GM23338 (cell line): ENCODE measurements around the gene FKBP1A. TPM values are rescaled to one million over a fixed set of nuclear protein-coding genes. Genes with fewer than 3 reads are reported as not detected.

ENCODE experiments used
- ATAC-seq: fragments of 200-7000 bp; cut with Tn5 transposase; 3 replicates; pipeline ENCODE4 v1.9.1; 2020
- DNase-seq: peaks from one replicate; pipeline ENCODE4 v3.0.0-alpha.2; 2015; ENCODE audit warnings: low spot score
- H2AFZ ChIP-seq: fragments of 200-600 bp; sonication (generic); 2 replicates; pipeline ENCODE4 v1.8.0; 2016; ENCODE audit warnings: antibody characterized with exemption, mild to moderate bottlenecking, moderate library complexity
- H3F3A ChIP-seq: fragments of 200-600 bp; sonication (generic); replicated peaks from 2 replicates; pipeline ENCODE4 v1.8.0; 2017; ENCODE audit warnings: antibody characterized with exemption, mixed run types, low read depth
- H3K27ac ChIP-seq: fragments of 200-600 bp; sonication (generic); 2 replicates; pipeline ENCODE4 v1.6.1; 2016; ENCODE audit warnings: low read depth
- H3K27me3 ChIP-seq: fragments of 200-600 bp; sonication (generic); 2 replicates; pipeline ENCODE4 v1.8.0; 2016; ENCODE audit warnings: mild to moderate bottlenecking, mixed run types, moderate library complexity; ENCODE audit not compliant: insufficient read depth
- H3K36me3 ChIP-seq: fragments of 200-600 bp; sonication (generic); 2 replicates; pipeline ENCODE4 v1.8.0; 2016; ENCODE audit warnings: mild to moderate bottlenecking; ENCODE audit not compliant: insufficient read depth
- H3K4me1 ChIP-seq: fragments of 200-600 bp; sonication (generic); 2 replicates; pipeline ENCODE4 v1.8.0; 2016; ENCODE audit warnings: mild to moderate bottlenecking, moderate library complexity; ENCODE audit not compliant: insufficient read depth
- H3K4me2 ChIP-seq: fragments of 200-600 bp; sonication (generic); 2 replicates; pipeline ENCODE4 v1.7.1; 2017; ENCODE audit warnings: mixed run types
- H3K4me3 ChIP-seq: fragments of 200-600 bp; sonication (generic); 2 replicates; pipeline ENCODE4 v1.6.1; 2016; ENCODE audit warnings: mixed run types
- H3K79me2 ChIP-seq: fragments of 200-600 bp; sonication (generic); replicated peaks from 2 replicates; pipeline ENCODE4 v1.8.0; 2017; ENCODE audit warnings: mild to moderate bottlenecking; ENCODE audit not compliant: insufficient read depth
- H3K9me2 ChIP-seq: fragments of 200-600 bp; sonication (generic); 2 replicates; pipeline ENCODE4 v1.8.0; 2017; ENCODE audit not compliant: insufficient read depth
- H4K20me1 ChIP-seq: fragments of 200-600 bp; sonication (generic); replicated peaks from 2 replicates; pipeline ENCODE4 v1.8.0; 2017; ENCODE audit warnings: mild to moderate bottlenecking; ENCODE audit not compliant: insufficient read depth
- H3K27ac Mint-ChIP-seq: 2 replicates; pipeline ENCODE4 v1.8.0; 2020; ENCODE audit warnings: inconsistent platforms, mild to moderate bottlenecking, moderate library complexity, mixed read lengths
- H3K27me3 Mint-ChIP-seq: 3 replicates; pipeline ENCODE4 v1.8.0; 2022; ENCODE audit warnings: low read depth, mild to moderate bottlenecking, moderate library complexity, mixed read lengths, inconsistent platforms; ENCODE audit not compliant: insufficient read depth, poor library complexity
- H3K36me3 Mint-ChIP-seq: 3 replicates; pipeline ENCODE4 v1.8.0; 2021; ENCODE audit warnings: low read depth, mild to moderate bottlenecking, inconsistent platforms, moderate library complexity, mixed read lengths
- H3K4me1 Mint-ChIP-seq: 3 replicates; pipeline ENCODE4 v1.8.0; 2020; ENCODE audit warnings: mild to moderate bottlenecking, inconsistent platforms, mixed read lengths
- H3K4me3 Mint-ChIP-seq: 3 replicates; pipeline ENCODE4 v1.8.0; 2021; ENCODE audit warnings: moderate library complexity, mild to moderate bottlenecking, inconsistent platforms, mixed read lengths
- H3K9me3 Mint-ChIP-seq: 3 replicates; pipeline ENCODE4 v1.8.0; 2020; ENCODE audit warnings: moderate library complexity, mild to moderate bottlenecking, inconsistent platforms, mixed read lengths
- CTCF ChIP-seq, 2 experiments: fragments of 200-600 bp in 1 of 2; sonication (generic) in 1 of 2; conservative IDR thresholded peaks; 2 replicates each; pipeline versions ENCODE4 v1.5.1 to v1.6.1; 2016 to 2017; ENCODE audit warnings: antibody characterized with exemption in 2 of 2, low read depth in 2 of 2, mild to moderate bottlenecking in 2 of 2, moderate library complexity in 1 of 2
- ETS1 ChIP-seq: IDR thresholded peaks from 2 replicates; pipeline ENCODE4 v1.6.1; 2016; ENCODE audit warnings: antibody characterized with exemption
- EZH2 ChIP-seq: fragments of 200-600 bp; sonication (generic); IDR thresholded peaks from one replicate; pipeline ENCODE4 v1.8.0; 2017; ENCODE audit warnings: antibody characterized with exemption, mild to moderate bottlenecking, low read depth; ENCODE audit not compliant: unreplicated experiment
- EZH2phosphoT487 ChIP-seq: fragments of 200-600 bp; sonication (generic); IDR thresholded peaks from one replicate; pipeline ENCODE4 v1.8.1; 2018; ENCODE audit warnings: antibody characterized with exemption; ENCODE audit not compliant: unreplicated experiment
- NANOG ChIP-seq: IDR thresholded peaks from 2 replicates; pipeline ENCODE4 v1.6.1; 2016; ENCODE audit warnings: antibody characterized with exemption, borderline replicate concordance
- POLR2AphosphoS5 ChIP-seq: IDR thresholded peaks from 2 replicates; pipeline ENCODE4 v1.6.1; 2016; ENCODE audit warnings: antibody characterized with exemption, low read depth
- STAT1 ChIP-seq: IDR thresholded peaks from one replicate; pipeline ENCODE4 v1.6.1; 2016; ENCODE audit warnings: antibody characterized with exemption; ENCODE audit not compliant: unreplicated experiment
- ZNF114 ChIP-seq: fragments of 250-450 bp; sonication (Bioruptor Pico); IDR thresholded peaks from 2 replicates; pipeline ENCODE4 v1.5.0; 2020; ENCODE audit warnings: mild to moderate bottlenecking, moderate library complexity
- ZNF331 ChIP-seq: fragments of 250-450 bp; sonication (Bioruptor Pico); IDR thresholded peaks from 2 replicates; pipeline ENCODE4 v1.5.0; 2020; ENCODE audit warnings: low read depth, mild to moderate bottlenecking, moderate library complexity
- ZNF462 ChIP-seq: fragments of 250-450 bp; sonication (Bioruptor Pico); IDR thresholded peaks from 2 replicates; pipeline ENCODE4 v1.5.0; 2020; ENCODE audit warnings: mild to moderate bottlenecking, moderate library complexity
- polyA plus RNA-seq: library from polyadenylated mRNA; unstranded; fragments of >200 nt; fragmentation: Nextera tagmentation; extraction: Ambion mirVana; gene quantifications from 2 replicates; pipeline ENCODE4 v1.2.1, GENCODE V29; 2016
- total RNA-seq: library from RNA; depleted of rRNA; stranded (reverse); fragments of >200 nt; shearing (Covaris generic); gene quantifications from 2 replicates; pipeline ENCODE4 v1.2.3, GENCODE V29; 2014

Gene FKBP1A
- total and polyA plus RNA-seq, 2 experiments from 2014 or later, result 171 to 350 TPM

GRCh38 chr20:1378735-1379125 lies 14.1 kb downstream of the FKBP1A start:
- Mint-ChIP-seq H3K27me3 (no peaks in the 10 kb centered on the region), H3K4me1 (peaks cover 46% of the 10 kb centered on the region), H3K9me3 (no peaks in the 10 kb centered on the region), H3K4me3 (no peak overlapping the region), H3K36me3 (peaks cover 8% of the 10 kb centered on the region; the same call in 2 of the 3 replicates), H3K27ac (no peak overlapping the region)
- Histone ChIP-seq H3K4me2 (no peak overlapping the region), H3K4me1 (peaks cover 14% of the 10 kb centered on the region), H3K4me3 (no peak overlapping the region), H3K27me3 (no peaks in the 10 kb centered on the region), H4K20me1 (peaks cover 85% of the 10 kb centered on the region), H3K27ac (no peak overlapping the region), H3K79me2 (peaks cover 98% of the 10 kb centered on the region), H2AFZ (no peak overlapping the region), H3K9me2 (no peaks in the 10 kb centered on the region), H3K36me3 (no peaks in the 10 kb centered on the region), H3F3A (no peaks in the 10 kb centered on the region)
- DNase-seq, result no peak
- TF ChIP-seq ETS1, result no peak
- no peak for ATAC-seq

- Mint-ChIP-seq H3K27ac (no peak overlapping the region), H3K9me3 (no peaks in the 10 kb centered on the region), H3K4me3 (no peak overlapping the region), H3K27me3 (no peaks in the 10 kb centered on the region), H3K4me1 (peaks cover 45% of the 10 kb centered on the region), H3K36me3 (peaks cover 12% of the 10 kb centered on the region; the same call in 2 of the 3 replicates)
- peaks cover 14% of the 10 kb centered on the region; the same call in 1 of the 2 replicates for H3K4me1 ChIP-seq
- H3K4me2 ChIP-seq, result no peak overlapping the region
- DNase-seq (no peak), ATAC-seq (peak; percentile 21; the same call in 1 of the 3 replicates)
- peaks cover 97% of the 10 kb centered on the region for H3K79me2 ChIP-seq
- H3K27me3 ChIP-seq, result no peaks in the 10 kb centered on the region
- no peak overlapping the region for H3K4me3 ChIP-seq
- no peaks in the 10 kb centered on the region for H3K9me2 ChIP-seq
- H3F3A ChIP-seq, result no peaks in the 10 kb centered on the region
- H3K36me3 ChIP-seq, result no peaks in the 10 kb centered on the region
- peaks cover 80% of the 10 kb centered on the region for H4K20me1 ChIP-seq
- H3K27ac ChIP-seq, result no peak overlapping the region
- no peak overlapping the region for H2AFZ ChIP-seq
- no peak for TF ChIP-seq ZNF114 (CRISPR knock-in tag)
- TF ChIP-seq ZNF462 (CRISPR knock-in tag), result no peak
- no peak for TF ChIP-seq ZNF331 (CRISPR knock-in tag)
- TF ChIP-seq EZH2phosphoT487, result no peak
- no peak for TF ChIP-seq POLR2AphosphoS5
- no peak for TF ChIP-seq STAT1
- TF ChIP-seq NANOG, result no peak
- TF ChIP-seq EZH2, result no peak
- TF ChIP-seq CTCF (conservative IDR thresholded peaks at IDR 0.05; ENCODE audit: low read depth in 2 of 2), result no peak
These were observed 14.7 kb downstream of the FKBP1A start for GRCh38 chr20:1377984-1378734.
